HG03378 (cell line): ENCODE results near the gene MAP2K7.
A peak's percentile ranks its signal among the peaks of the same experiment; 100 is the strongest.

Experiments used
- ATAC-seq: cut with Tn5 transposase; IDR thresholded peaks from one replicate; pipeline ENCODE4 v1.9.1; 2021; ENCODE audit warnings: mild to moderate bottlenecking, moderate library complexity; ENCODE audit not compliant: unreplicated experiment

The MAP2K7 gene

GRCh38 chr19:7866399-7867091 is 37.1 kb upstream of the MAP2K7 start:
- ATAC-seq: no peak

GRCh38 chr19:7867092-7867844 is 36.4 kb upstream of the MAP2K7 start:
- ATAC-seq: no peak

- no peak for ATAC-seq
Observed at GRCh38 chr19:7868326-7868670, 35.4 kb upstream of the MAP2K7 start.

GRCh38 chr19:7868671-7869452 is 34.8 kb upstream of the MAP2K7 start:
- ATAC-seq: peak; percentile 47

- ATAC-seq: peak; percentile 43
Observed at GRCh38 chr19:7869453-7869909, 34.2 kb upstream of the MAP2K7 start.

GRCh38 chr19:7869910-7870511 is 33.7 kb upstream of the MAP2K7 start:
- no peak for ATAC-seq

- ATAC-seq: no peak
Observed at GRCh38 chr19:7870571-7871436, 32.9 kb upstream of the MAP2K7 start.

GRCh38 chr19:7871437-7872305 is 32.0 kb upstream of the MAP2K7 start:
- no peak for ATAC-seq

GRCh38 chr19:7872306-7873204 is 31.1 kb upstream of the MAP2K7 start:
- ATAC-seq: no peak

- ATAC-seq: no peak
Observed at GRCh38 chr19:7873304-7874075, 30.2 kb upstream of the MAP2K7 start.

- no peak for ATAC-seq
Observed at GRCh38 chr19:7874076-7874896, 29.4 kb upstream of the MAP2K7 start, which contains the start of gene PRR36. TSS of gene PRR36 (minus strand) at chr19:7874390. CDS start at chr19:7873689, 701 bp downstream.

GRCh38 chr19:7874897-7875273 is 28.8 kb upstream of the MAP2K7 start:
- no peak for ATAC-seq

- ATAC-seq: no peak
Observed at GRCh38 chr19:7877249-7877836, 26.3 kb upstream of the MAP2K7 start.

- no peak for ATAC-seq
Observed at GRCh38 chr19:7879111-7879807, 24.4 kb upstream of the MAP2K7 start.

- ATAC-seq: no peak
Observed at GRCh38 chr19:7879836-7880235, 23.8 kb upstream of the MAP2K7 start.

- ATAC-seq: no peak
Observed at GRCh38 chr19:7881910-7882309, 21.8 kb upstream of the MAP2K7 start.
